Adrenal gland (tissue), 12 donors: Measurements from ENCODE around the gene TGFBR3. TPM values are rescaled to one million over a fixed set of nuclear protein-coding genes. Genes with fewer than 3 reads are reported as not detected.

Experiments used
- DNase-seq, 7 donors: peaks; one replicate each; pipeline ENCODE4 v3.0.0-alpha.2; 2019 to 2020
- H3K27ac ChIP-seq, 5 donors: fragments of 200-600 bp; sonication (generic) in 4 of 5; 1 replicate in 3 of 5; 2 replicates in 2 of 5; pipeline versions ENCODE4 v1.5.1 to v1.8.0; 2016 to 2020; ENCODE audit warnings: mild to moderate bottlenecking in 1 of 5
- H3K27me3 ChIP-seq: fragments of 200-600 bp; 2 replicates; pipeline ENCODE4 v1.8.0; 2021
- H3K36me3 ChIP-seq, 2 donors: fragments of 200-600 bp; replicated peaks in 1 of 2; 1 replicate in 1 of 2; 2 replicates in 1 of 2; pipeline versions ENCODE4 v1.5.1 to v1.8.0; 2018 to 2022
- H3K4me1 ChIP-seq, 2 donors: fragments of 200-600 bp; replicated peaks in 1 of 2; 1 replicate in 1 of 2; 2 replicates in 1 of 2; pipeline versions ENCODE4 v1.5.1 to v1.8.0; 2018 to 2021
- H3K4me3 ChIP-seq, 4 donors: fragments of 200-600 bp; sonication (generic) in 3 of 4; one replicate each; pipeline ENCODE4 v1.5.1; 2016 to 2018
- H3K9me3 ChIP-seq, 3 donors: fragments of 200-600 bp; sonication (generic) in 1 of 3; replicated peaks in 1 of 3; 1 replicate in 2 of 3; 2 replicates in 1 of 3; pipeline versions ENCODE4 v1.5.1 to v1.8.0; 2016 to 2021
- POLR2A ChIP-seq, 2 donors: fragments of 450-650 bp; IDR thresholded peaks; one replicate each; pipeline ENCODE4 v1.6.1; 2017; ENCODE audit warnings: antibody characterized with exemption in 2 of 2, mild to moderate bottlenecking in 2 of 2, moderate library complexity in 1 of 2
- WGBS, 4 donors: extraction: QIAGEN DNeasy Blood & Tissue Kit in 2 of 4; methylation state at CpG; one replicate each; pipeline versions ENCODE4 v1.1.5 to v1.1.7; 2013 to 2017; 5-methylcytosine and 5-hydroxymethylcytosine counted together
- intact Hi-C, 2 donors: fragments of 100-400 bp; cut with DNase I; formaldehyde crosslinking; loops; one replicate each; pipeline versions ENCODE4 v1.14.1 to v1.15.0; 2022 to 2023
- polyA plus RNA-seq, 3 donors: library from polyadenylated mRNA; stranded (reverse); fragments of 200-250 nt in 2 of 3; fragments of 350-450 nt in 1 of 3; fragmentation: Illumina TruSeq in 1 of 3; extraction: RNeasy Lipid Tissue Mini Kit (QIAGEN cat#74804) in 1 of 3; gene quantifications; one replicate each; pipeline ENCODE4 v1.2.3, GENCODE V29; 2013 to 2014
- total RNA-seq, 9 donors: library from RNA; depleted of rRNA in 4 of 9; stranded (reverse); fragments of >200 nt in 4 of 9; fragments of 120-200 nt in 1 of 9; fragmentation: NEBNext Ultra II Directional in 1 of 9; extraction: Animal tissue kit (Norgen Biotek cat#: 25700) in 1 of 9; gene quantifications; one replicate each; pipeline versions ENCODE4 v1.1.0 to v1.2.4, GENCODE V29; 2013 to 2023
- TF ChIP-seq, protein P1 (sequence below), 6 experiments: fragments of 450-650 bp in 4 of 6; fragments of 200-600 bp in 2 of 6; sonication (generic) in 1 of 6; IDR thresholded peaks; 1 replicate in 5 of 6; 2 replicates in 1 of 6; pipeline versions ENCODE4 v1.5.1 to v1.8.0; 2016 to 2021; ENCODE audit warnings: antibody characterized with exemption in 6 of 6, mild to moderate bottlenecking in 2 of 6, moderate library complexity in 1 of 6
- donor health status: healthy with polysubstance abuse.
- donor health status: Bipolar disorder and iron deficiency.
- donor health status: DM: yes; HTN: yes; CAD: no.
- donor health status: DM: no; HTN: no; CAD: no.
- donor health status: DM: no; HTN: no; CAD: no.
- donor health status: DM: yes; HTN: yes; CAD: no.

Gene TGFBR3
- total and polyA plus RNA-seq, 12 donors, result 13.9 to 340 (median 148) TPM

DNA sequence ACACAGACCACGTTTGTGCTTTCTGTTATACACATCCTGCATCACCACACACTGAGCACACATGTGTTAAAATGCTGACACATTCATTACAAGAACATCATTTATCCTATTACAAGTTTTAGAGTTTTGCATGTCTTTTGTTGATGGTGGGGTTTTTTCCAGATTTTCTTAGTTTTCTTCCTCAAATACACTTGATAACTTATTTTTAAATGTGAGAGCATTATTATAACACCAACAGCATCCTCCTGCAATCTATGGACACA, 67.3 kb downstream of the TGFBR3 start:
- Histone ChIP-seq H3K4me1 (peaks cover 39 to 77% of the 10 kb centered on the region in 2 donors), H3K27ac (peak overlapping the region; percentile 7 to 78 (median 65)), H3K27me3 (no peaks in the 10 kb centered on the region), H3K36me3 (no peaks in the 10 kb centered on the region), H3K9me3 (no peaks in the 10 kb centered on the region), H3K4me3 (no peak overlapping the region)
- DNase-seq, result no peak
- WGBS, 4 donors, result 43 to 58% (median 50%) methylated on average over 1 of the region's 1 CpG
- intact Hi-C loops, result no loop called here
- no peak for TF ChIP-seq POLR2A (IDR thresholded peaks at IDR 0.05)
- TF ChIP-seq, protein P1, sequence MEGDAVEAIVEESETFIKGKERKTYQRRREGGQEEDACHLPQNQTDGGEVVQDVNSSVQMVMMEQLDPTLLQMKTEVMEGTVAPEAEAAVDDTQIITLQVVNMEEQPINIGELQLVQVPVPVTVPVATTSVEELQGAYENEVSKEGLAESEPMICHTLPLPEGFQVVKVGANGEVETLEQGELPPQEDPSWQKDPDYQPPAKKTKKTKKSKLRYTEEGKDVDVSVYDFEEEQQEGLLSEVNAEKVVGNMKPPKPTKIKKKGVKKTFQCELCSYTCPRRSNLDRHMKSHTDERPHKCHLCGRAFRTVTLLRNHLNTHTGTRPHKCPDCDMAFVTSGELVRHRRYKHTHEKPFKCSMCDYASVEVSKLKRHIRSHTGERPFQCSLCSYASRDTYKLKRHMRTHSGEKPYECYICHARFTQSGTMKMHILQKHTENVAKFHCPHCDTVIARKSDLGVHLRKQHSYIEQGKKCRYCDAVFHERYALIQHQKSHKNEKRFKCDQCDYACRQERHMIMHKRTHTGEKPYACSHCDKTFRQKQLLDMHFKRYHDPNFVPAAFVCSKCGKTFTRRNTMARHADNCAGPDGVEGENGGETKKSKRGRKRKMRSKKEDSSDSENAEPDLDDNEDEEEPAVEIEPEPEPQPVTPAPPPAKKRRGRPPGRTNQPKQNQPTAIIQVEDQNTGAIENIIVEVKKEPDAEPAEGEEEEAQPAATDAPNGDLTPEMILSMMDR (IDR thresholded peaks at IDR 0.05), result no peak

DNA sequence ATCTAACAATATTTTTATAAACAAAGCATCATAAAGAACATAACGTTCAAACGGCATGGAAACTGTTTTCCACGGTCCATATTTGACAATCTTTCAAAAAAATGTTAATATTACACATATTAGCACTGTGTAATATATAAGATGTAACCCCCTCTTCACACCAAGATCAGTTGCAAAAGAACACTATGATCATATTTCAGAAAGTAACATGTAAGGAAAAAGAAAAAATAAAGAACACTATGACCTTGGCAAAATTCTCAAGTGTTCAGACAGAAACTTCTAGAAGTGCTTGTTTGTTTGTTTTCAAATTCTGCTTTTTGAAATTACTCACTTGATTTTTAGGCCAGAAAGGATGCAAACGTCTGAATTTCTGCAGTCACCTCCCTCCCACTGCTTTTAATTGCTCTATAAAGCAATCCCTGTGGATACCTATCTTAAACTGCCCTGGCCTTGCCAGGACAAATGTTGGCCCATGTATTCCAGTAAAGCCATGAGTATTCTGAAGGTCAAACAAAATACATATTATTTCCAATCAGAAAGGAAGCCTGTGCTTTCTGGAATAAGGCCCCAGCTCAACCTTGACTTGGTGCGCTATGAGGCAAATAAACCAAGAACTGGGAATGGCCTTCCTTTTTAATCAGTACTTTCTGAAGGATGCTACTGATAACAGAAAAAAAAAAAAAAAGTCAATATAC, 68.6 kb downstream of the TGFBR3 start:
- TF ChIP-seq POLR2A (IDR thresholded peaks at IDR 0.05), result no peak
- TF ChIP-seq, protein P1 (IDR thresholded peaks at IDR 0.05), result no peak
- Histone ChIP-seq H3K36me3 (no peaks in the 10 kb centered on the region), H3K4me3 (no peak overlapping the region), H3K9me3 (no peaks in the 10 kb centered on the region), H3K4me1 (peaks cover 39 to 80% of the 10 kb centered on the region in 2 donors), H3K27ac (peak overlapping the region; percentile 60 to 78 (median 61)), H3K27me3 (no peaks in the 10 kb centered on the region)
- peak in 6 of 7 donors; percentile 13 to 80 (median 58) for DNase-seq
- 29 to 39% (median 34%) methylated on average over 5 of the region's 5 CpGs for WGBS, 4 donors
- intact Hi-C loops, result no loop called here

DNA sequence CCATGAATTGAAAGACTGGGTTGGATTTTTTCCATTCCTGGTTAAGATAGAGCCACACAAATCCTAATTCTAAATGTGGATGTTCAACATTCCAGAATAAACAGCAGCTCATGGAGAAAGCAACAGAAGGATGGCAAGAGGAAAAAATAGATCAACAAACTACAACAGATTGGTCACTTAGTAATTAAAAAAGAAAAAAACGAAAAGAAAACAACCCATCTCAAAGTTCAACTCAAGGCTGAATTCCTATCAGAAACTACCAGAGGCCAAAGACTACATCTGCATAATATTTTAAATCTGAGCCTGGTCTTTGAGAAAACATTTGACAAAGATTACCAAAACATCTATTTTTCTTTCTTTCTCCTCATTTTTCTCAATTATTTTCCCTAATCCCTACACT, 69.9 kb downstream of the TGFBR3 start:
- peaks cover 39 to 80% of the 10 kb centered on the region in 2 donors for H3K4me1 ChIP-seq
- H3K27me3 ChIP-seq, result no peaks in the 10 kb centered on the region
- no peak overlapping the region for H3K4me3 ChIP-seq
- peak overlapping the region; percentile 61 to 78 (median 70) for H3K27ac ChIP-seq
- WGBS, 4 donors, result 15 to 31% (median 25%) methylated on average over 1 of the region's 1 CpG
- no peak for DNase-seq
- intact Hi-C loops, result no loop called here
- no peaks in the 10 kb centered on the region for H3K36me3 ChIP-seq
- no peaks in the 10 kb centered on the region for H3K9me3 ChIP-seq
- no peak for TF ChIP-seq POLR2A (IDR thresholded peaks at IDR 0.05)

DNA sequence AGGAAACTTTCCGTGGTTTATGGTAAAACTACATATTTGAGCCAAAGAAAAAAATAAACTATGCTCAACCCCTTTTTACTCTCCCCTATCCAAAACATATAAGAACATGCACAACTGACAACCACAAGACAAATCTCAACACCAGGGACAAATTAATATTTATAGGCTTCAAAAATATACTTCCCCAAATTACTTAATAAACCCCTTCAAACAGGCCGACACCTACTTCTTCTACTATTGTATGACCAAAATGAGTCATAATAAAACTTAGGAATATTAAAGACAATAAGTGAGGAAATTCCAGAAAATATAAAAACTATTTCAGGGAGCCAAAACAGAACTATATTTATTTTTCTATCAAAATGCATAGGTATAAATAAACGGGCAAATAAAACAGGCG, 71.5 kb downstream of the TGFBR3 start:
- Histone ChIP-seq H3K27ac (peak overlapping the region in 2 of 5 donors; percentile 25 to 78), H3K4me1 (peaks cover 38 to 76% of the 10 kb centered on the region in 2 donors), H3K27me3 (no peaks in the 10 kb centered on the region), H3K36me3 (no peaks in the 10 kb centered on the region), H3K9me3 (no peaks in the 10 kb centered on the region), H3K4me3 (no peak overlapping the region)
- intact Hi-C loops, result no loop called here
- DNase-seq, result no peak
- TF ChIP-seq, protein P1 (IDR thresholded peaks at IDR 0.05), result no peak
- TF ChIP-seq POLR2A (IDR thresholded peaks at IDR 0.05), result no peak
- 71 to 81% (median 75%) methylated on average over 4 of the region's 4 CpGs for WGBS, 4 donors

DNA sequence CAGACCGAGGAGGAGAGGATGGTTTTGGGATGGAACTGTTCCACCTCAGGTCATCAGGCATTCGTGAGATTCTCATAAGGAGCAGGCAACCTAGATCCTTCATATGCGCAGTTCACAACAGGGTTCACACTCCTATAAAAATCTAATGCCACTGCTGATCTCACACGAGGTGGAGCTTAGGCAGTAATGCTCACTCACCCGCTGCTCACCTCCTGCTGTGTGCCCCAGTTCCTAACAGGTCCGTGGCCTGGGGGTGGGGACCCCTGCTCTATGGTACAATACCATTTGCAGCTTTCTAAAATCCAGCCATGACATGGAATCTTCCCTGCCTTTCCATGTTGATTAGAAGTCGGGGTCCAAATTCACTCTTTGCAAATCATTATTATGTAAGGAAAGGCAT, 72.1 kb downstream of the TGFBR3 start:
- Histone ChIP-seq H3K9me3 (no peaks in the 10 kb centered on the region), H3K27me3 (no peaks in the 10 kb centered on the region), H3K4me1 (peaks cover 32 to 76% of the 10 kb centered on the region in 2 donors), H3K4me3 (no peak overlapping the region), H3K27ac (peak overlapping the region in 2 of 5 donors; percentile 31 to 38), H3K36me3 (no peaks in the 10 kb centered on the region)
- TF ChIP-seq POLR2A (IDR thresholded peaks at IDR 0.05), result no peak
- TF ChIP-seq, protein P1 (IDR thresholded peaks at IDR 0.05), result no peak
- DNase-seq, result no peak
- WGBS, 4 donors, result 82 to 92% (median 90%) methylated on average over 7 of the region's 7 CpGs
- intact Hi-C loops, result no loop called here
